H1 (cell line): ENCODE measurements around the gene EMC6. TPM values are rescaled to one million over a fixed set of nuclear protein-coding genes. Genes with fewer than 3 reads are reported as not detected.
A peak's percentile ranks its signal among the peaks of the same experiment; 100 is the strongest.

Experiments
- BCL11A ChIP-seq, 2 experiments: IDR thresholded peaks; one replicate each; pipeline ENCODE4 v1.6.1; 2011; ENCODE audit warnings: low read depth in 2 of 2, low read length in 2 of 2, mild to moderate bottlenecking in 2 of 2
- CHD7 ChIP-seq: fragments of 300-600 bp; sonication (generic); IDR thresholded peaks from 2 replicates; pipeline ENCODE4 v1.7.1; 2012; ENCODE audit warnings: low read length, moderate library complexity, mild to moderate bottlenecking, inconsistent platforms; ENCODE audit not compliant: insufficient replicate concordance
- GTF2F1 ChIP-seq: IDR thresholded peaks from 2 replicates; pipeline ENCODE4 v1.6.1; 2012; ENCODE audit warnings: low read depth, low read length, improper control_type of control experiment, borderline replicate concordance
- JUN ChIP-seq: IDR thresholded peaks from 2 replicates; pipeline ENCODE4 v1.6.1; 2011; ENCODE audit warnings: low read depth, mild to moderate bottlenecking, improper control_type of control experiment, low read length
- KDM1A ChIP-seq: fragments of 200-600, 300-600 bp; sonication (generic); IDR thresholded peaks from 2 replicates; pipeline ENCODE4 v1.7.1; 2016; ENCODE audit warnings: mild to moderate bottlenecking, low read length, borderline replicate concordance
- MAFK ChIP-seq: IDR thresholded peaks from 2 replicates; pipeline ENCODE4 v1.6.1; 2012; ENCODE audit warnings: low read depth, mild to moderate bottlenecking, improper control_type of control experiment, low read length
- POU5F1 ChIP-seq: IDR thresholded peaks from 2 replicates; pipeline ENCODE4 v1.6.1; 2011; ENCODE audit warnings: low read depth, mild to moderate bottlenecking, low read length, moderate library complexity
- SIN3A ChIP-seq, 2 experiments: IDR thresholded peaks in 1 of 2; conservative IDR thresholded peaks in 1 of 2; 2 replicates each; pipeline ENCODE4 v1.6.1; 2011 to 2012; ENCODE audit warnings: low read length in 2 of 2, improper control_type of control experiment in 1 of 2, low read depth in 1 of 2, mild to moderate bottlenecking in 1 of 2
- USF2 ChIP-seq: IDR thresholded peaks from 2 replicates; pipeline ENCODE4 v1.6.1; 2011; ENCODE audit warnings: low read length, improper control_type of control experiment
- polyA plus RNA-seq, 7 experiments: library from polyadenylated mRNA; depleted of rRNA in 3 of 7; stranded (reverse) in 5 of 7; unstranded in 2 of 7; fragments of >200 nt in 5 of 7; fragments of 200-250 nt in 2 of 7; gene quantifications; 1 replicate in 5 of 7; 2 replicates in 1 of 7; 4 replicates in 1 of 7; pipeline versions ENCODE4 v1.2.1 to v1.2.3, GENCODE V29; 2011 to 2013; ENCODE audit warnings: missing spikeins in 2 of 7, mixed read lengths in 2 of 7
- total RNA-seq: library from RNA; stranded (reverse); fragmentation: NEBNext Ultra II Directional; extraction: Animal tissue kit (Norgen Biotek cat#: 25700); gene quantifications from 2 replicates; pipeline ENCODE4 v1.2.1, GENCODE V29; 2021

Gene EMC6
- total and polyA plus RNA-seq, 2 of the 8 experiments (the other 6 are each of a cell fraction or from before 2014, with no cell fraction given) = 81.5 to 193 TPM

- TF ChIP-seq CHD7 (no peak), KDM1A (no peak), JUN (no peak), MAFK (no peak), POU5F1 (no peak), GTF2F1 (no peak), USF2 (no peak), SIN3A (conservative IDR thresholded peaks at IDR 0.05 in 1 of 2, IDR thresholded peaks at IDR 0.05 in 1 of 2; ENCODE audit: low read depth in 1 of 2, low read length in 2 of 2) (peak; percentile 95 to 96), BCL11A (IDR thresholded peaks at IDR 0.05; ENCODE audit: low read depth in 2 of 2, low read length in 2 of 2) (no peak)
These were observed 27.3 kb downstream of the EMC6 start, which contains the start of gene P2RX5 (continued) for GRCh38 chr17:3695723-3696411.
